AG04450 (cell line): ENCODE measurements around the gene XK. TPM values are rescaled to one million over a fixed set of nuclear protein-coding genes. Genes with fewer than 3 reads are reported as not detected.

ENCODE experiments used
- CTCF ChIA-PET: fragments of 300-600, 350-600 bp; formaldehyde crosslinking; extraction: SDS; loops from one replicate; lab custom pipeline; 2022; ENCODE audit warnings: antibody characterized with exemption, inconsistent platforms; lab: Charles Lee
- POLR2A ChIA-PET: fragments of 350-600 bp; formaldehyde crosslinking; extraction: SDS; loops from one replicate; lab custom pipeline; 2021; ENCODE audit warnings: antibody characterized with exemption, inconsistent platforms; lab: Yijun Ruan, JAX
- DNase-seq: peaks from one replicate; pipeline ENCODE4 v3.0.0-alpha.2; 2011; ENCODE audit warnings: low read depth, low spot score
- H3K27ac ChIP-seq: one replicate; pipeline ENCODE4 v1.5.1; 2012; ENCODE audit warnings: low read depth, low read length, control low read depth
- H3K27me3 ChIP-seq: one replicate; pipeline ENCODE4 v1.6.0; 2012; ENCODE audit warnings: low read length; ENCODE audit not compliant: control insufficient read depth, insufficient read depth
- H3K4me3 ChIP-seq: 2 replicates; pipeline ENCODE4 v1.5.1; 2011; ENCODE audit warnings: mild to moderate bottlenecking, low read depth, low read length, control low read depth
- H3K9me3 ChIP-seq: 2 replicates; pipeline ENCODE4 v1.5.1; 2012; ENCODE audit warnings: low read length; ENCODE audit not compliant: control insufficient read depth, insufficient read depth
- polyA plus RNA-seq: library from polyadenylated mRNA; depleted of rRNA; stranded (reverse); fragments of >200 nt; gene quantifications from 2 replicates; pipeline ENCODE4 v1.2.3, GENCODE V29; 2011
- TF ChIP-seq, protein P1 (sequence below): IDR thresholded peaks from 2 replicates; pipeline ENCODE4 v1.5.1; 2011; ENCODE audit warnings: low read depth, low read length, control low read depth, inconsistent platforms

XK gene
- polyA plus RNA-seq, 1 experiment: 0.11 TPM

DNA sequence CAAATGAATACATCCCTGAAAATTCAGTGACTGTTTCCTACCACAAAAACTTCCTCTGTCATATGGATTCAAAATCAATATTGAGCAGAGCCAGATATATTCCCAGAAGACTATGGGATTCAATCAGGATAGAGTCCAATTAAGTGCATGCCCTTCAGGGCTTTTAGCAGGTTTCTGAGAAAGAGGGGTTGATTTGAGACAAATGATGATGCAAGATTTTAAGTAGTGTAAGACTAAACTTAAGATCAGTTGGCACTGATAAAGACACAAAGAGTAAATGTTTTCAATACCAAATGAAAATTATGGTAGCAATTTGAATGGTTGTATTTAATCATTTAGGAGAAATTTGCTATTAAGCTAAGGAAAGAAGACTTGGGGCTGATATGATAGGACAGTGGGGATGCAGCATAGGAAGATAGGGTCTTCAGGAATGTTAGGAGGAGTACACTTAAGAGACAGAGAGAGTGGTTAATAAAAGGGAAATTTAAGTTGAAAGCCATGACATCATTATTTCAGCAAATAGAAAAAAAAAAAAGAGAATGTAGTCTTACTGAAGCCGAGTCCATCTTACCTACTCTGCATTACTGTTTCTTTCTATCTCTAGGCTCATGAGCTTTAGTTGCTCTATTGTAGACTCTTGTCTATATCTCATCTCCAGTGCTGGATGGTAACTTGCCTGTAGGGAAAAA lies 32.0 kb upstream of the XK start:
- Histone ChIP-seq H3K27me3 (no peaks in the 10 kb centered on the region), H3K27ac (no peak overlapping the region), H3K9me3 (no peaks in the 10 kb centered on the region), H3K4me3 (no peak overlapping the region)
- TF ChIP-seq, protein P1, sequence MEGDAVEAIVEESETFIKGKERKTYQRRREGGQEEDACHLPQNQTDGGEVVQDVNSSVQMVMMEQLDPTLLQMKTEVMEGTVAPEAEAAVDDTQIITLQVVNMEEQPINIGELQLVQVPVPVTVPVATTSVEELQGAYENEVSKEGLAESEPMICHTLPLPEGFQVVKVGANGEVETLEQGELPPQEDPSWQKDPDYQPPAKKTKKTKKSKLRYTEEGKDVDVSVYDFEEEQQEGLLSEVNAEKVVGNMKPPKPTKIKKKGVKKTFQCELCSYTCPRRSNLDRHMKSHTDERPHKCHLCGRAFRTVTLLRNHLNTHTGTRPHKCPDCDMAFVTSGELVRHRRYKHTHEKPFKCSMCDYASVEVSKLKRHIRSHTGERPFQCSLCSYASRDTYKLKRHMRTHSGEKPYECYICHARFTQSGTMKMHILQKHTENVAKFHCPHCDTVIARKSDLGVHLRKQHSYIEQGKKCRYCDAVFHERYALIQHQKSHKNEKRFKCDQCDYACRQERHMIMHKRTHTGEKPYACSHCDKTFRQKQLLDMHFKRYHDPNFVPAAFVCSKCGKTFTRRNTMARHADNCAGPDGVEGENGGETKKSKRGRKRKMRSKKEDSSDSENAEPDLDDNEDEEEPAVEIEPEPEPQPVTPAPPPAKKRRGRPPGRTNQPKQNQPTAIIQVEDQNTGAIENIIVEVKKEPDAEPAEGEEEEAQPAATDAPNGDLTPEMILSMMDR: no peak
- DNase-seq: no peak
- ChIA-PET CTCF (no interaction called here), POLR2A (no interaction called here)

DNA sequence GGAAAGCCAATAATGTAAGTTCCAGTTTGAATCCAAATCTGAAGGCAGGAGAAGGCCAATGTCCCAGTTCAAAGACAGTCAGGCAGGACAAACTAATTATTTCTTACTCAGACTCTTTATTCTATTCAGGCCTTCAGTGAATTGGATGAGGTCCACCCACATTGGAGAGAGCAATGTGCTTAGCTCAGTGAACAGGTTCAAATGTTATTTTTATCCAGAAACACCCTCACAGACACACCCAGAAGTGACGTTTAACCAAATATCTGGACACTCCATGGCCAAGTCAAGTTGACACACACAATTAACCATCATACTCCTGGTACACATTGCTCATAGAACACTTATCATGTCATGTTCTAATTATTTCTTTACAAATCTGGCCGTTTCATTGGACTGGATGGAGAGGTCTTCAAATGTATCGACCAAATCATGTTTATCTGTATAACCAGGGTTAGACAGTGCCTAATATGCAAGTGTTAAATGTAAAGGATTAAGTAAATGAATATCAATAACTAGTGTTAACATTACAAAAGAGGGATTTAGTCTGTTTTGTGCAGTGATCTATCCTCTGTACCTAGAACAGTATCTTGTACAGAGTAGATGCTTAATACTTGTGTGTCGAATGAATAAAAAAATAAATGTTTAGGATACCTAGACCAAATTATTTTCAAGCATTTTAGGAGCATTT lies 27.1 kb upstream of the XK start:
- no peak overlapping the region for H3K4me3 ChIP-seq
- H3K27ac ChIP-seq: no peak overlapping the region
- ChIA-PET POLR2A (no interaction called here), CTCF (no interaction called here)
- TF ChIP-seq, protein P1: no peak
- no peaks in the 10 kb centered on the region for H3K9me3 ChIP-seq
- no peaks in the 10 kb centered on the region for H3K27me3 ChIP-seq
- no peak for DNase-seq

DNA sequence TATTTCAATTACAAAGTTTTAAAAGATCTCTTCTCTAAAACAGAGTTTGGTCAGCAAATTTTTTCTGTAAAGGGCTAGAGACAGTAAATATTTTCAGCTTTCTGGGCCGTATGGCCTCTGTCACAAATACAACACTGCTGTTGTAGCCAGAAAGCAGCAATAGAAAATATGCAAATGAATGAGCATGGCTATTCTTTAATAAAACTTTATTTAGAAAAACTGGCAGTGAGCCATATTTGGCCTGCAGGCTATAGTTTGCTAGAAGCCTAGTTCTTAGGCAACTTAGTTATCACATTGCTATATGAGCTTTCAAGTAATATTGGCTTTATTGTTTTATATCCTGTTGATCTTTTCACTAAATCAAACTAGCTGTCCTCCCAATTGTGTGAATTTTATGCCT lies 26.5 kb upstream of the XK start:
- POLR2A ChIA-PET: no interaction called here
- TF ChIP-seq, protein P1: no peak
- CTCF ChIA-PET: no interaction called here
- Histone ChIP-seq H3K27me3 (no peaks in the 10 kb centered on the region), H3K9me3 (no peaks in the 10 kb centered on the region), H3K4me3 (no peak overlapping the region), H3K27ac (no peak overlapping the region)
- no peak for DNase-seq

DNA sequence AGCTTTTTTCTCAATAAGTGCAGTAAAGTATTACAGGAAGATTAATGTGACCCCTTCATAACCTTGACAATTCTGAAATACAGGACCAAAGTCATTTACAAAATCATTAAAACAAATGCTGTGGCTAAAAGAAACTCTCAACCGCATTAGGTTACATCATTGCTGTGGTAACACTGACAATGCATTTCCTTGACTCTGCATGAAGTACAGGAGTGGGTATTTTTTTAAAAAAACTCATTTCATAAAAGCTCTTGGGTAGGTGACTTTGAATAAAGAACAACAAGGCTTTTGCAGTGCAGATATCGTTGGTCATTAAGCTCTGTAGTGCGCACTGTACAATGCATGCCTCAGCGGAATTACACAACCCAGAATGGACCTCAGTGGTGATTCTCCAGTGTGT lies 23.4 kb upstream of the XK start:
- TF ChIP-seq, protein P1: no peak
- CTCF ChIA-PET: no interaction called here
- H3K4me3 ChIP-seq: no peak overlapping the region
- POLR2A ChIA-PET: no interaction called here
- no peak for DNase-seq
- H3K9me3 ChIP-seq: no peaks in the 10 kb centered on the region
- no peak overlapping the region for H3K27ac ChIP-seq
- no peaks in the 10 kb centered on the region for H3K27me3 ChIP-seq

DNA sequence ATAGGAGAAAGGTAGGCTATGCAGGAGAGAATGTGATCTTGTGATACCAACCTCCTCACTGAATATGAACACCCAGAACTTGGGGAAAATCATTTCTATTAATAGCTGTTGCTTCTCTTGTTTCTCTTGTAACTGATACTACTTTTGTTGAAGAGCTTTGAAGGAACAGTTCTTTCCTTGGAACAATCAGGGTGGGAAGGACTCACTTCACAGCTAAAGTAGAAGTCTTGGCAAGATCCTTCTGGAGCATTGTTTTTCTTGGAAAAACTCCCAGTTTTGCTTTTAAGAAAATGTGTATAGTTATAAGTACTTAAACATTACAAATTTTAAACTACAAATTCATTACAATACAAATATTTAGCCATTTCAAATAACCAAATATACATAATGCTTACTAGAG lies 19.1 kb upstream of the XK start:
- TF ChIP-seq, protein P1: no peak
- Histone ChIP-seq H3K27me3 (no peaks in the 10 kb centered on the region), H3K9me3 (no peaks in the 10 kb centered on the region), H3K27ac (no peak overlapping the region), H3K4me3 (no peak overlapping the region)
- POLR2A ChIA-PET: no interaction called here
- DNase-seq: no peak
- CTCF ChIA-PET: no interaction called here
